ENCODE results near the gene MID1.

MID1 gene

GRCh38 chrX:10484683-10485247, 135.6 kb downstream of the MID1 start:
- no peak for DNase-seq

- no peak for DNase-seq
Measured at GRCh38 chrX:10483191-10483831, 137.1 kb downstream of the MID1 start.

DNA sequence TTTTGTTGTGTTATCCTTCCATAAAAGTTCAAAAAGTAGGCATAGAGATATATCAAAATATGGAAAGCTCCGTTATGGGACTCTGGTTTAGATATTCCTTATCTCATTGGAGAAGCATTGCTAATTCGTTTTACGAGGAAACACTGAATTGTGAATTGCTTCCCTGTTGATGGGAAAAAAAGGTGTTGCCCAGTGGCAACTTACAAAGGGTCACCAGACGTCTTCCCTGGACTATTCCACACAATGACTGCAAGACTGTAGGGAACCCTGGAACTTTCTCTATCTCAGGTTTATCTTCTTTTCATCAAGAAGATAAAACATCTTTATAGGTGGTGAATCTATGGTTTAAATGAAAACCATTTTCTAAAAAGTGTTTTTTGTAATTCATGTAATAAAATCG, 137.7 kb downstream of the MID1 start:
- DNase-seq = no peak

DNA sequence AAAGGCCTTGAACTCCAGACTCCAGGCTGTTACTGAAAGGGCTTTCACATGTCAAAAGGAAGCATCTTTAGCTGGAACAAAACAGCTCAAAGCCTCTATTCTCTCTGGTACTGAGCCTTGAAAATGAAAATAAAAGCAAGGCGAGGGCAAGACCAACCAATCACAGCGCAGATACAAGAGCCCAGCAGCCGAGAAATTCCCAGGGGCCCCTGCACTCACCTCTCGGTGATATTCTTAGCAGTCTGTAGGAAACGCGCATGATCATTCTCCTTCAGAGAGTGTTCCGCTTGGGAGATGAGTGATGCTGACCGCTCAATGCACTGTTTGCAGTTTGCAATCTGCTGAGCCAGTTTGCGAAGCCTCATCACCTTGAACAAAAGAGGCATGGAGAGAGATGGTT, 138.1 kb downstream of the MID1 start:
- DNase-seq = no peak

- DNase-seq = no peak
Measured at GRCh38 chrX:10480861-10481260, 139.5 kb downstream of the MID1 start.

- no peak for DNase-seq
Measured at GRCh38 chrX:10479508-10479907, 140.9 kb downstream of the MID1 start.

DNA sequence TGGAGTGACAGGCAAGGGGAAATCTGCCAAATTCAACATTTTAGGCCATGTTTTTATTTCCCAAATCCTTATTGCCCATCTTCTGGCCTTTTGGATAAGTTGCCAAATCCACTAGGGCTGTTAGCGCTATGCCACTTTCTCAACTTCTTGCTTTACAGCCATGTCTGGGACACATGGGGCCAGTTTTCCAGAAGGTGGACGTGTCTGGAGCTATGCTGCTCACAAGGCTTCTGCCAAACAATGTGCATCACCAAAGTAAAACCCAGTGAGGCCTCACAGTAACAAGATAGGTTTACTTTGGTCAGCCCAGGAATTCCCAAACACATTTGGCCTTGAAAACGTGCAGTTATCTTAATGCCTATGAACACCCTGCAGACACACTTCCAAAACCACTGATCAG, 142.9 kb downstream of the MID1 start:
- DNase-seq = no peak

GRCh38 chrX:10474913-10475568, 145.3 kb downstream of the MID1 start:
- no peak for DNase-seq

DNA sequence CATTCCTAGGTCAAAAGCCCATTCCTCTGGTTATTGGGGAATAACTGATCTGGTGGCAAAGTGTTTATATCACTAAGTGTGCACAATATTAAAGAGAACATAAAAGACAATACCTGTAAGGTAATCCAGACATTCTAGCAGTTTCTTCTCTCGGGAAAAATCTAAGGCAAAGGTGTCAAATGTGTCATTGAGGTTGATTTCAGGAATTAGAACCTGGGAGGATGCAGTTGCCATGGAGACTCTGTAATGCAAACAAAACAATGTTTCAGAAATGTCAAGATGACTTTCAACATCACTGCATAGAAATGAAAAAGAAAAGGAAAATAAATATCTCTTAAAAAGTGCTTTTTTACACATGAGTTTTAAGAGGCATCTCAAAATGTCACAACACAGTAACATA, 145.9 kb downstream of the MID1 start:
- no peak for DNase-seq

GRCh38 chrX:10471418-10471817, 149.0 kb downstream of the MID1 start:
- DNase-seq = no peak

DNA sequence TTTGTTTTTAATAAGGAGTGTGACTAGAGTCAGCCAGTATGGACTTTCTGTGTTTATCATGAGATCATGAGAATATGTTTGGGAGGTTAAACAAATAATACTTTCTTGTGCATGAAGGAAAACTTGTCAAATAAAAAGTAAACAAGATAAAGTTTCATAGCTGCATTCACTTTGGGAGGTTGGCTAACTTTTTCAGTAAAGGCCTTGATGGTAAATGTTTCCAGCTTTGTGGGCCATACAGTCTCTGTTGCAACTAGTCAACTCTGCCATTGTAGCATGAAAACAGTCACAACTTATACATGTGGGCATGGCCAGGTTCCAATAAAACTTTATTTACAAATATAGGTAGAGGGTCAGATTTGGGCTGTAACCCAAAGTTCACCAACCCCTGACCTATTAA, 150.4 kb downstream of the MID1 start:
- no peak for DNase-seq

DNA sequence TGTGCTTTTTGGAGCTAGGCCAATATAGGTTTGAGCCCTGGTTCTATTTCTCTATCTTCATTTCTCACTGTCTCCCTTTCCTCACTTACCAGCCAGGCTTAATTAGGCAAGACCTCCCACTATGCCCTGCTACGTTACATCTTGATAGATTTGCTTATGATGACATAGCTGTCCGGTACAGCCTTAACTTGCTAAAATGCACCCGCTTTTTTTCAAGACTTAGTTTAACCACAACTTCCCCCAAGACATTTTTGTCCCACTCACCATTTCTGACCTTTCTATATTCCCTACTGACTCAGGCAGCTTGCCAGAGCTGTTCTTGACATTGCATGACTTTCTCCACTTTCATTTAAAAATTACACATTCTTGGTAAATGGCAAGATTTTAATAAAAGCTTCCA, 152.6 kb downstream of the MID1 start:
- no peak for DNase-seq

- no peak for DNase-seq
Measured at GRCh38 chrX:10465254-10465653, 155.1 kb downstream of the MID1 start.

DNA sequence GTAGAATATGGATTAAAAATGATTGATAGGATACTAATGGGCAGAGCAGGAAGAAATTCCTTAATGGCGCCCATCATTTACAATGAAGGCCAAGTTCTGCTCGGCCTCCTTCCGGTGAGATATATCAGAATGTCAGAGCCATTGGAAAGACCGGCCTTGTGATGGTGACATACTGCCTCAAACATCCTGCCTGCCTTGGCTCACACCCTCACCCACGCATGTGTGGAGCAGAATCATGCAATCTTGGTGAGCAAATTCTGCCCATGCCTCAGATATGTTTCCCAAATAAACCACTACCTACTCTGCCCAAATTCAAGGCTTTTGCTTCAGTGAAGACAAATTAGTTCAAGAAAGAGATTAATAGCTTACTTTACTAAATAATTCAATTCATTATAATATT, 163.3 kb downstream of the MID1 start:
- no peak for DNase-seq

GRCh38 chrX:10453945-10454344, 166.4 kb downstream of the MID1 start:
- DNase-seq = no peak

- no peak for DNase-seq
Measured at GRCh38 chrX:10450959-10451355, 169.4 kb downstream of the MID1 start.

DNA sequence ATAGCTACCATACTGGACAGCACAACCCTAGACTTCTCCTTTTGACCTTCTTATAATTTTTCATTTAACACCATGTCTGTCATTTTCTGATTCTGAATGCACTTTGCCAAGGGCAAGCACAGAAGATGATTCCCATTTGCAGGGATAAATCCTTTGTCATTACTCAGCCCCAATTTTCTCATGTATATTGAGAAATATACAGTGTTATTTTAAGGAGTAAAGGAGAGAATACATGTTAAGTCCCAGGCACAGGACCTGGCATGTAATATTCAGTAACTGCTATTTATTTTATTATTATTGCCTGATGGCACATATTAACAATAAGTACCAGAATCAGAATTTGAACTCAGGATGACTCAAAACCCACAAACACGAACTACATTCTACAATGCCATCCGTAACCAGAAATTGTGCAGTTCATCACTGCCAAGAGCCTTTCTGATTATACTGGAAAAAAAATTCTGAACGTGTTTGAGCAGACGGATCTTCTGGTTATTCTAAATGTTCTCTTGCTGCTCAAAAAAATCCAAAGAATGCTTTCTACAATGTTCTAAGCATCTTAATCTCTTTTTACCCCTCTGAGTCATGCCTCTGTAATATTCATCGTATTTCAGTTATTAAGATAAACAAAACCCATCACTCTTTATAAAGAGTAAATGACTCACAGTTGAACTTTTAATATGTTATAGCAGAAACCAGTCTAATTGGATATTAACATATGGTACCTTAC, 170.0 kb downstream of the MID1 start:
- DNase-seq = no peak

GRCh38 chrX:10447564-10448214, 172.7 kb downstream of the MID1 start:
- DNase-seq = no peak

DNA sequence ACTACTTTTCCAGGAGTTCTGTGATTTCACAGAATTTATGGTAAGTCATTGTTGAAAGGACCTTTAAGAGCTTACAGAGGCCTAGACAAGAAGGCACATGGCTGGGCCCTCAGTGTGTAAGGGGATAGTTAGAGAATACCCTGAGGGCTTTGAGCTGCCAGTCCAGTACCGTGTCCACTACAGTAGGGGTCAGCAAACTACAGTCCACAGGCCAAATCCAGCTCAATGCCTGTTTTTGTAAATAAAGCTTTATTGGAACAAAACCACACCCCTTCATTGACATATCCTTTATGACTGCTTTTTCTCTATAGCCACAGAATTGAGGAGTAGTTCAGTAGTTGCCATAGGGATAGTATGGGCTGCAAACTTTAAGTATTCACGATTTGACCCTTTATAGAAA, 176.2 kb downstream of the MID1 start:
- DNase-seq = no peak

DNA sequence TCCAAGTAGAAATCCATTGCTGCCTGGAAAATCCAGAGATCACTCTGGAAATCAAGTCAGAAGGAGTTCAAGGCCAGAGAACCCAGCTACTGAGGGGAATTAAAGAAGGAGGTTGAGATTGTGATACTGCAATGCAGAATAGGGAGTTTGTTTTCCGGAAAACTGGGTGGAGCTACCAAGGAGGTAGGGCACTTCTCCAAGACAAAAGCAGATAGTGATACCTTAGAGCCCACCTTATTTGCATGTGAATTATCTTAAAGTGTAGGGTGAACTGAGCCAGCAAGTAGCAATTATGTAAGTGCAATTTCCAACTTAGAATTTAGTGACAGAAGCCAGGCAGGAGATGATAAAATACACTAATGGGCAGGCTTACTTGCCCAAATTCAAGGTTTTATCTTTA, 178.9 kb downstream of the MID1 start:
- DNase-seq = no peak

GRCh38 chrX:10433296-10433965, 187.0 kb downstream of the MID1 start:
- DNase-seq = no peak

- DNase-seq = no peak
Measured at GRCh38 chrX:10429908-10430307, 190.5 kb downstream of the MID1 start.

GRCh38 chrX:10427249-10427648, 193.1 kb downstream of the MID1 start:
- DNase-seq = no peak
